GM19468 (cell line): Measurements from ENCODE around the gene GUCD1.
"Not testable (repeated sequence)": the region's sequence is repeated elsewhere in the genome, so short reads cannot be mapped to it uniquely, and the experiment has no call there.

Experiments
- ATAC-seq: cut with Tn5 transposase; IDR thresholded peaks from one replicate; pipeline ENCODE4 v1.9.1; 2021; ENCODE audit warnings: mild to moderate bottlenecking, moderate library complexity, moderate number of reproducible peaks; ENCODE audit not compliant: unreplicated experiment; ENCODE audit errors: extremely low read depth

The GUCD1 gene

GRCh38 chr22:24536089-24536488 lies 18.8 kb downstream of the GUCD1 start:
- ATAC-seq = no peak

- no peak for ATAC-seq
Measured at GRCh38 chr22:24535348-24535747, 19.6 kb downstream of the GUCD1 start.

- no peak for ATAC-seq
Measured at GRCh38 chr22:24532075-24532474, 22.9 kb downstream of the GUCD1 start.

GRCh38 chr22:24530968-24531367 lies 24.0 kb downstream of the GUCD1 start:
- ATAC-seq = not testable (repeated sequence)

GRCh38 chr22:24529898-24530297 lies 25.0 kb downstream of the GUCD1 start:
- ATAC-seq = no peak

GRCh38 chr22:24526191-24526590 lies 28.7 kb downstream of the GUCD1 start:
- ATAC-seq = no peak

GRCh38 chr22:24525416-24526037 lies 29.4 kb downstream of the GUCD1 start:
- no peak for ATAC-seq

GRCh38 chr22:24523873-24524272 lies 31.1 kb downstream of the GUCD1 start:
- no peak for ATAC-seq

GRCh38 chr22:24521791-24522245 lies 33.1 kb downstream of the GUCD1 start:
- no peak for ATAC-seq

- ATAC-seq = no peak
Measured at GRCh38 chr22:24519496-24519895, 35.4 kb downstream of the GUCD1 start.

GRCh38 chr22:24518771-24519485 lies 36.0 kb downstream of the GUCD1 start:
- ATAC-seq = no peak

- ATAC-seq = no peak
Measured at GRCh38 chr22:24518228-24518627, 36.7 kb downstream of the GUCD1 start.

GRCh38 chr22:24517446-24517845 lies 37.5 kb downstream of the GUCD1 start:
- no peak for ATAC-seq

- no peak for ATAC-seq
Measured at GRCh38 chr22:24516301-24516737, 38.6 kb downstream of the GUCD1 start.

GRCh38 chr22:24515027-24515338 lies 40.0 kb downstream of the GUCD1 start:
- no peak for ATAC-seq

GRCh38 chr22:24514241-24515026 lies 40.5 kb downstream of the GUCD1 start:
- no peak for ATAC-seq

GRCh38 chr22:24513378-24514240 lies 41.3 kb downstream of the GUCD1 start:
- ATAC-seq = no peak

- no peak for ATAC-seq
Measured at GRCh38 chr22:24512043-24512442, 42.9 kb downstream of the GUCD1 start.

GRCh38 chr22:24510637-24511625 lies 44.0 kb downstream of the GUCD1 start:
- ATAC-seq = no peak
